Adrenal gland (tissue), 12 donors: ENCODE data around the gene ABHD12B. TPM values are rescaled to one million over a fixed set of nuclear protein-coding genes. Genes with fewer than 3 reads are reported as not detected.

Experiments
- DNase-seq, 7 donors: peaks; one replicate each; pipeline ENCODE4 v3.0.0-alpha.2; 2019 to 2020
- H3K27ac ChIP-seq, 5 donors: fragments of 200-600 bp; sonication (generic) in 4 of 5; 1 replicate in 3 of 5; 2 replicates in 2 of 5; pipeline versions ENCODE4 v1.5.1 to v1.8.0; 2016 to 2020; ENCODE audit warnings: mild to moderate bottlenecking in 1 of 5
- H3K27me3 ChIP-seq: fragments of 200-600 bp; 2 replicates; pipeline ENCODE4 v1.8.0; 2021
- H3K36me3 ChIP-seq, 2 donors: fragments of 200-600 bp; replicated peaks in 1 of 2; 1 replicate in 1 of 2; 2 replicates in 1 of 2; pipeline versions ENCODE4 v1.5.1 to v1.8.0; 2018 to 2022
- H3K4me1 ChIP-seq, 2 donors: fragments of 200-600 bp; replicated peaks in 1 of 2; 1 replicate in 1 of 2; 2 replicates in 1 of 2; pipeline versions ENCODE4 v1.5.1 to v1.8.0; 2018 to 2021
- H3K4me3 ChIP-seq, 4 donors: fragments of 200-600 bp; sonication (generic) in 3 of 4; one replicate each; pipeline ENCODE4 v1.5.1; 2016 to 2018
- H3K9me3 ChIP-seq, 3 donors: fragments of 200-600 bp; sonication (generic) in 1 of 3; replicated peaks in 1 of 3; 1 replicate in 2 of 3; 2 replicates in 1 of 3; pipeline versions ENCODE4 v1.5.1 to v1.8.0; 2016 to 2021
- POLR2A ChIP-seq, 2 donors: fragments of 450-650 bp; IDR thresholded peaks; one replicate each; pipeline ENCODE4 v1.6.1; 2017; ENCODE audit warnings: antibody characterized with exemption in 2 of 2, mild to moderate bottlenecking in 2 of 2, moderate library complexity in 1 of 2
- WGBS, 4 donors: extraction: QIAGEN DNeasy Blood & Tissue Kit in 2 of 4; methylation state at CpG; one replicate each; pipeline versions ENCODE4 v1.1.5 to v1.1.7; 2013 to 2017; 5-methylcytosine and 5-hydroxymethylcytosine counted together
- intact Hi-C, 2 donors: fragments of 100-400 bp; cut with DNase I; formaldehyde crosslinking; loops; one replicate each; pipeline versions ENCODE4 v1.14.1 to v1.15.0; 2022 to 2023
- polyA plus RNA-seq, 3 donors: library from polyadenylated mRNA; stranded (reverse); fragments of 200-250 nt in 2 of 3; fragments of 350-450 nt in 1 of 3; fragmentation: Illumina TruSeq in 1 of 3; extraction: RNeasy Lipid Tissue Mini Kit (QIAGEN cat#74804) in 1 of 3; gene quantifications; one replicate each; pipeline ENCODE4 v1.2.3, GENCODE V29; 2013 to 2014
- total RNA-seq, 9 donors: library from RNA; depleted of rRNA in 4 of 9; stranded (reverse); fragments of >200 nt in 4 of 9; fragments of 120-200 nt in 1 of 9; fragmentation: NEBNext Ultra II Directional in 1 of 9; extraction: Animal tissue kit (Norgen Biotek cat#: 25700) in 1 of 9; gene quantifications; one replicate each; pipeline versions ENCODE4 v1.1.0 to v1.2.4, GENCODE V29; 2013 to 2023
- TF ChIP-seq, protein P1 (sequence below), 6 experiments: fragments of 450-650 bp in 4 of 6; fragments of 200-600 bp in 2 of 6; sonication (generic) in 1 of 6; IDR thresholded peaks; 1 replicate in 5 of 6; 2 replicates in 1 of 6; pipeline versions ENCODE4 v1.5.1 to v1.8.0; 2016 to 2021; ENCODE audit warnings: antibody characterized with exemption in 6 of 6, mild to moderate bottlenecking in 2 of 6, moderate library complexity in 1 of 6
- donor health status: healthy with polysubstance abuse.
- donor health status: Bipolar disorder and iron deficiency.
- donor health status: DM: yes; HTN: yes; CAD: no.
- donor health status: DM: no; HTN: no; CAD: no.
- donor health status: DM: no; HTN: no; CAD: no.
- donor health status: DM: yes; HTN: yes; CAD: no.

The ABHD12B gene
- total and polyA plus RNA-seq, 12 donors = 0.10 to 0.46 (median 0.37) TPM; not detected in 6

DNA sequence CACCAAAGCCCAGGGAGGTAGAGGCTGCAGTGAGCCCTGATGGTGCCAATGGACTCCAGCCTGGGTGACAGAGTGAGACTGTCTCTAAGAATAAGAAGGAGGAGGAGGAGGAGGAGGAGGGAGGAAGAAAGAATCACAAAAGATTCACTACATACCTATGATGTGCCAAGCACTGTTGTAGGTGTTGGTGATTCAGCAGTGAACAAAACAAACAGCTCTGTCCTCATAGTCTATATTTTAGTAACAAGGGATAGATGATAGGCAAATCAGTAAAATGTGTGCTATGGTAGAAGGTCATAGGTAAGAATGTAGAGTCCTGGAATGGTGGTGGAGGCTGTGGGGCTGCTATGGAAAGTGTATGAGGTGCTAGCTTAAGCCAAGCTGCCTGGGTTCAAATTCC is 18.0 kb upstream of the ABHD12B start:
- TF ChIP-seq POLR2A (IDR thresholded peaks at IDR 0.05) = no peak
- TF ChIP-seq, protein P1, sequence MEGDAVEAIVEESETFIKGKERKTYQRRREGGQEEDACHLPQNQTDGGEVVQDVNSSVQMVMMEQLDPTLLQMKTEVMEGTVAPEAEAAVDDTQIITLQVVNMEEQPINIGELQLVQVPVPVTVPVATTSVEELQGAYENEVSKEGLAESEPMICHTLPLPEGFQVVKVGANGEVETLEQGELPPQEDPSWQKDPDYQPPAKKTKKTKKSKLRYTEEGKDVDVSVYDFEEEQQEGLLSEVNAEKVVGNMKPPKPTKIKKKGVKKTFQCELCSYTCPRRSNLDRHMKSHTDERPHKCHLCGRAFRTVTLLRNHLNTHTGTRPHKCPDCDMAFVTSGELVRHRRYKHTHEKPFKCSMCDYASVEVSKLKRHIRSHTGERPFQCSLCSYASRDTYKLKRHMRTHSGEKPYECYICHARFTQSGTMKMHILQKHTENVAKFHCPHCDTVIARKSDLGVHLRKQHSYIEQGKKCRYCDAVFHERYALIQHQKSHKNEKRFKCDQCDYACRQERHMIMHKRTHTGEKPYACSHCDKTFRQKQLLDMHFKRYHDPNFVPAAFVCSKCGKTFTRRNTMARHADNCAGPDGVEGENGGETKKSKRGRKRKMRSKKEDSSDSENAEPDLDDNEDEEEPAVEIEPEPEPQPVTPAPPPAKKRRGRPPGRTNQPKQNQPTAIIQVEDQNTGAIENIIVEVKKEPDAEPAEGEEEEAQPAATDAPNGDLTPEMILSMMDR (IDR thresholded peaks at IDR 0.05) = no peak
- H3K36me3 ChIP-seq = no peaks in the 10 kb centered on the region

DNA sequence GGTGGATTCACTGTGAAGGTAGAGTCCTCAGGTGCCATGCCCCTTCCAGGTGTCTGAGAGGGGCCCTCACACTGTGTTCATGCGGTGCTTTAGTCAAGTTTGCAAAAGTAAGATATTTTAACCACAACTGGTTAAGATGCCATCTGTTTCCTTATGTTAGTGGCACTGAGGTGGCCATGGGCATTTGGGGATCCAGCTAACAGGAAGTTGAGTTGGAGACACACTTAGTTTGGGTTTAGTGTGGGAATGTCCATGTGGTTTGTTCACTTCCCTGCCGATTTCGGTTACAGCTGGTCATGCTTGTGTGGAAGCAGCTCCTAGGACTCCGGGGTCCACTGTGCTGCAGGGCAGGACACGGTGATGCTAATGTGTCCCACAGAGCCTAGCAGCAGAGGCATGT is 17.3 kb upstream of the ABHD12B start:
- Histone ChIP-seq H3K4me1 (peaks cover 0 to 4% of the 10 kb centered on the region in 2 donors), H3K27ac (no peak overlapping the region), H3K36me3 (no peaks in the 10 kb centered on the region), H3K27me3 (no peaks in the 10 kb centered on the region), H3K9me3 (no peaks in the 10 kb centered on the region), H3K4me3 (no peak overlapping the region)
- 71 to 83% (median 79%) methylated on average over 5 of the region's 5 CpGs for WGBS, 4 donors
- intact Hi-C loops = loop anchor here in 1 of 2 donors (10.0 kb wide), 1 partner anchor 250 kb away; no protein-coding TSS in a partner anchor
- TF ChIP-seq, protein P1 (IDR thresholded peaks at IDR 0.05) = no peak
- TF ChIP-seq POLR2A (IDR thresholded peaks at IDR 0.05) = no peak
- no peak for DNase-seq

More for the DNA sequence above, 18.0 kb upstream of the ABHD12B start:
- Histone ChIP-seq H3K4me3 (no peak overlapping the region), H3K4me1 (no peaks in the 10 kb centered on the region), H3K9me3 (no peaks in the 10 kb centered on the region), H3K27me3 (no peaks in the 10 kb centered on the region), H3K27ac (no peak overlapping the region)
- DNase-seq = no peak
- intact Hi-C loops = loop anchor here in 1 of 2 donors (10.0 kb wide), 1 partner anchor 249 kb away; no protein-coding TSS in a partner anchor

- intact Hi-C loops = loop anchor here in 1 of 2 donors (10.0 kb wide), 1 partner anchor 251 kb away; no protein-coding TSS in a partner anchor
- WGBS, 4 donors = 59 to 80% (median 73%) methylated on average over 1 of the region's 1 CpG
- H3K4me1 ChIP-seq = peaks cover 0 to 6% of the 10 kb centered on the region in 2 donors
- no peaks in the 10 kb centered on the region for H3K9me3 ChIP-seq
- H3K36me3 ChIP-seq = no peaks in the 10 kb centered on the region
- H3K27me3 ChIP-seq = no peaks in the 10 kb centered on the region
- no peak overlapping the region for H3K27ac ChIP-seq
- TF ChIP-seq, protein P1 (IDR thresholded peaks at IDR 0.05) = no peak
- no peak for TF ChIP-seq POLR2A (IDR thresholded peaks at IDR 0.05)
- no peak for DNase-seq
- no peak overlapping the region for H3K4me3 ChIP-seq
Observed at GRCh38 chr14:50855558-50855957, 16.3 kb upstream of the ABHD12B start.

DNA sequence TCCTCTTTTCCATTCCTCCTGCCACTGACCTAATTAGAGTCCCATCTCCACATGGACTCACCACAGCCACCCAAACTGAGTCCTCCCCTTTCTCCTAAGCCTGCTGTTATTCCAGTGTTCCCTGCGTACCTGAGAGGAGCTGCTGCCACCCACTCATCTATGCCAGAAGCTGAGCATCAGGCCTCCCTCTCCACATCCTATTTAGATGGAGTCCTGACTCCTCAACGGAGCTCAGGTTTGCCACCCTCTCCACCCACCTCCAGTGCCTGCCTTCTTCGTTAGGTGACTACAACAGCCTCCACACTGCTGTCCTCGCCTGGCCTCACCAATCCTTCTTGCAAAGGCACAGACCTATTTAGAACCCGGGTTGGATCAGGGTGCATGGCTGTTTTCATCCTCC is 15.2 kb upstream of the ABHD12B start:
- Histone ChIP-seq H3K27me3 (no peaks in the 10 kb centered on the region), H3K36me3 (no peaks in the 10 kb centered on the region), H3K4me1 (peaks cover 0 to 6% of the 10 kb centered on the region in 2 donors), H3K27ac (no peak overlapping the region), H3K9me3 (no peaks in the 10 kb centered on the region), H3K4me3 (no peak overlapping the region)
- intact Hi-C loops = loop anchor here in 1 of 2 donors (10.0 kb wide), 1 partner anchor 252 kb away; no protein-coding TSS in a partner anchor
- WGBS, 4 donors = 80 to 89% (median 87%) methylated on average over 5 of the region's 5 CpGs
- TF ChIP-seq POLR2A (IDR thresholded peaks at IDR 0.05) = no peak
- TF ChIP-seq, protein P1 (IDR thresholded peaks at IDR 0.05) = no peak
- DNase-seq = no peak
